GM03348 (cell line): ENCODE measurements around the gene ADAMTS15.
A peak's percentile ranks its signal among the peaks of the same experiment; 100 is the strongest.

Source experiments
- DNase-seq: peaks from one replicate; pipeline ENCODE4 v3.0.0; 2012; ENCODE audit warnings: low spot score

The ADAMTS15 gene

GRCh38 chr11:130418756-130419155, 29.7 kb upstream of the ADAMTS15 start:
- peak; percentile 55 for DNase-seq

- no peak for DNase-seq
Measured at GRCh38 chr11:130420478-130421198, 27.8 kb upstream of the ADAMTS15 start.

- no peak for DNase-seq
Measured at GRCh38 chr11:130421199-130421585, 27.3 kb upstream of the ADAMTS15 start.

- no peak for DNase-seq
Measured at GRCh38 chr11:130421697-130422096, 26.7 kb upstream of the ADAMTS15 start.

GRCh38 chr11:130422251-130422995, 26.0 kb upstream of the ADAMTS15 start:
- DNase-seq = no peak

- no peak for DNase-seq
Measured at GRCh38 chr11:130423541-130424142, 24.8 kb upstream of the ADAMTS15 start.

- no peak for DNase-seq
Measured at GRCh38 chr11:130424613-130425140, 23.8 kb upstream of the ADAMTS15 start.

- no peak for DNase-seq
Measured at GRCh38 chr11:130425156-130425555, 23.3 kb upstream of the ADAMTS15 start.

- no peak for DNase-seq
Measured at GRCh38 chr11:130426223-130426836, 22.1 kb upstream of the ADAMTS15 start.

GRCh38 chr11:130426837-130427341, 21.6 kb upstream of the ADAMTS15 start:
- DNase-seq = no peak

- DNase-seq = peak; percentile 38
Measured at GRCh38 chr11:130427581-130428315, 20.7 kb upstream of the ADAMTS15 start.

- peak; percentile 31 for DNase-seq
Measured at GRCh38 chr11:130428316-130429119, 19.9 kb upstream of the ADAMTS15 start, which contains the start of gene ADAMTS8. Gene ADAMTS8 (minus strand): TSS chr11:130428609. CDS start chr11:130428286, 323 bp downstream.

GRCh38 chr11:130429120-130429681, 19.2 kb upstream of the ADAMTS15 start:
- no peak for DNase-seq

- no peak for DNase-seq
Measured at GRCh38 chr11:130429983-130430382, 18.5 kb upstream of the ADAMTS15 start.

- DNase-seq = peak; percentile 70
Measured at GRCh38 chr11:130431331-130431773, 17.1 kb upstream of the ADAMTS15 start.

- DNase-seq = peak; percentile 32
Measured at GRCh38 chr11:130431801-130432200, 16.6 kb upstream of the ADAMTS15 start.

- DNase-seq = no peak
Measured at GRCh38 chr11:130433357-130433756, 15.1 kb upstream of the ADAMTS15 start.

- peak; percentile 74 for DNase-seq
Measured at GRCh38 chr11:130434521-130435223, 13.8 kb upstream of the ADAMTS15 start.

GRCh38 chr11:130435671-130436070, 12.8 kb upstream of the ADAMTS15 start:
- DNase-seq = no peak
